Caco-2 (cell line): ENCODE results near the gene CKAP4. TPM values are rescaled to one million over a fixed set of nuclear protein-coding genes. Genes with fewer than 3 reads are reported as not detected.

ENCODE experiments used
- BruUV-seq: library from RNA; stranded (reverse); fragments of 400-500 nt; replicated peaks from 2 replicates; lab custom pipeline; 2021; lab: Mats Ljungman, UMichigan
- CTCF ChIA-PET: fragments of 300-600 bp; sonication (Branson Sonifier 250); formaldehyde crosslinking; loops from one replicate; lab custom pipeline; 2022; ENCODE audit warnings: antibody characterized with exemption; lab: Charles Lee
- POLR2A ChIA-PET: fragments of 300-600 bp; sonication (Branson Sonifier 250); formaldehyde crosslinking; loops from one replicate; lab custom pipeline; 2022; ENCODE audit warnings: antibody characterized with exemption; lab: Charles Lee
- DNase-seq, 2 experiments: peaks; one replicate each; pipeline versions ENCODE4 v3.0.0 to v3.0.0-alpha.2; 2020 to 2022
- H3K27me3 ChIP-seq: replicated peaks from 2 replicates; pipeline ENCODE4 v1.6.0; 2011; ENCODE audit warnings: low read length; ENCODE audit not compliant: control insufficient read depth, insufficient read depth
- H3K36me3 ChIP-seq: 2 replicates; pipeline ENCODE4 v1.5.1; 2011; ENCODE audit warnings: low read length; ENCODE audit not compliant: control insufficient read depth, insufficient read depth
- H3K4me1 ChIP-seq: fragments of 250-450 bp; sonication (Bioruptor Pico); 2 replicates; pipeline ENCODE4 v1.5.1; 2020; ENCODE audit warnings: mild to moderate bottlenecking
- H3K4me3 ChIP-seq: 2 replicates; pipeline ENCODE4 v1.5.1; 2011; ENCODE audit warnings: low read depth, mild to moderate bottlenecking, control low read depth, low read length
- H3K9me3 ChIP-seq: fragments of 250-450 bp; sonication (Bioruptor Pico); 2 replicates; pipeline ENCODE4 v1.5.1; 2020; ENCODE audit warnings: mild to moderate bottlenecking, moderate library complexity
- H3K27ac Mint-ChIP-seq: one replicate; pipeline ENCODE4 v1.8.0; 2022; ENCODE audit warnings: mixed read lengths; ENCODE audit not compliant: unreplicated experiment
- H3K27me3 Mint-ChIP-seq: one replicate; pipeline ENCODE4 v1.8.0; 2022; ENCODE audit warnings: mixed read lengths; ENCODE audit not compliant: insufficient read depth, unreplicated experiment
- H3K36me3 Mint-ChIP-seq: one replicate; pipeline ENCODE4 v1.8.0; 2022; ENCODE audit warnings: mild to moderate bottlenecking, mixed read lengths; ENCODE audit not compliant: insufficient read depth, unreplicated experiment
- H3K4me1 Mint-ChIP-seq: one replicate; pipeline ENCODE4 v1.8.0; 2022; ENCODE audit warnings: low read depth, mixed read lengths; ENCODE audit not compliant: unreplicated experiment
- H3K4me3 Mint-ChIP-seq: one replicate; pipeline ENCODE4 v1.8.0; 2022; ENCODE audit warnings: mild to moderate bottlenecking, moderate library complexity, mixed read lengths; ENCODE audit not compliant: unreplicated experiment
- H3K9me3 Mint-ChIP-seq: one replicate; pipeline ENCODE4 v1.8.0; 2022; ENCODE audit warnings: mixed read lengths; ENCODE audit not compliant: unreplicated experiment
- CTCF ChIP-seq, 2 experiments: fragments of 200-600 bp in 1 of 2; IDR thresholded peaks; 1 replicate in 1 of 2; 2 replicates in 1 of 2; pipeline versions ENCODE4 v1.5.1 to v1.8.0; 2011 to 2022; ENCODE audit warnings: antibody characterized with exemption in 1 of 2, control low read depth in 1 of 2, inconsistent platforms in 1 of 2, low read depth in 1 of 2, low read length in 1 of 2, mild to moderate bottlenecking in 1 of 2, moderate library complexity in 1 of 2; ENCODE audit not compliant: insufficient read depth in 1 of 2, severe bottlenecking in 1 of 2, unreplicated experiment in 1 of 2
- intact Hi-C: fragments of 100-400 bp; cut with micrococcal nuclease; formaldehyde crosslinking; loops from one replicate; pipeline ENCODE4 v1.10.0; 2022; ENCODE audit not compliant: unreplicated experiment
- total RNA-seq: library from RNA; stranded (reverse); gene quantifications from 2 replicates; pipeline ENCODE4 v1.2.3, GENCODE V29; 2022

Gene CKAP4
- total RNA-seq, 1 experiment from 2014 or later: 63.1 TPM

- intact Hi-C loops: loop anchor here (2.0 kb wide), 1 partner anchor 25 kb away; the partner anchor contains the start of gene CKAP4
- BruUV-seq: no TSS peak
- peak overlapping the region; percentile 80 for H3K27ac Mint-ChIP-seq
- H3K9me3 Mint-ChIP-seq: peaks cover 21% of the 10 kb centered on the region
- H3K27me3 Mint-ChIP-seq: no peaks in the 10 kb centered on the region
- H3K36me3 ChIP-seq: no peaks in the 10 kb centered on the region
- no peak for DNase-seq
- H3K4me3 ChIP-seq: no peak overlapping the region
- H3K4me1 ChIP-seq: peaks cover 34% of the 10 kb centered on the region
- H3K9me3 ChIP-seq: no peaks in the 10 kb centered on the region
- no peaks in the 10 kb centered on the region for H3K36me3 Mint-ChIP-seq
- POLR2A ChIA-PET: no interaction called here
- H3K4me1 Mint-ChIP-seq: peaks cover 36% of the 10 kb centered on the region
- CTCF ChIA-PET: no interaction called here
- no peak for TF ChIP-seq CTCF (IDR thresholded peaks at IDR 0.05; ENCODE audit: insufficient read depth in 1 of 2, low read depth in 1 of 2, low read length in 1 of 2, severe bottlenecking in 1 of 2, unreplicated experiment in 1 of 2)
- H3K27me3 ChIP-seq: no peaks in the 10 kb centered on the region
- H3K4me3 Mint-ChIP-seq: no peak overlapping the region
These were observed 26.2 kb upstream of the CKAP4 start for GRCh38 chr12:106274012-106274411.

GRCh38 chr12:106273491-106273890 lies 25.7 kb upstream of the CKAP4 start:
- ChIA-PET POLR2A (no interaction called here), CTCF (no interaction called here)
- H3K4me1 Mint-ChIP-seq: peaks cover 36% of the 10 kb centered on the region
- H3K4me3 Mint-ChIP-seq: no peak overlapping the region
- Histone ChIP-seq H3K27me3 (no peaks in the 10 kb centered on the region), H3K4me3 (no peak overlapping the region), H3K4me1 (peaks cover 34% of the 10 kb centered on the region), H3K36me3 (no peaks in the 10 kb centered on the region), H3K9me3 (no peaks in the 10 kb centered on the region)
- no peaks in the 10 kb centered on the region for H3K27me3 Mint-ChIP-seq
- DNase-seq: no peak
- intact Hi-C loops: no loop called here
- no peak for TF ChIP-seq CTCF (IDR thresholded peaks at IDR 0.05; ENCODE audit: insufficient read depth in 1 of 2, low read depth in 1 of 2, low read length in 1 of 2, severe bottlenecking in 1 of 2, unreplicated experiment in 1 of 2)
- H3K27ac Mint-ChIP-seq: no peak overlapping the region
- H3K36me3 Mint-ChIP-seq: no peaks in the 10 kb centered on the region
- no TSS peak for BruUV-seq
- H3K9me3 Mint-ChIP-seq: peaks cover 21% of the 10 kb centered on the region

GRCh38 chr12:106271575-106272505 lies 24.0 kb upstream of the CKAP4 start:
- Mint-ChIP-seq H3K9me3 (peaks cover 9% of the 10 kb centered on the region), H3K4me3 (no peak overlapping the region), H3K4me1 (peaks cover 21% of the 10 kb centered on the region), H3K27ac (no peak overlapping the region), H3K36me3 (no peaks in the 10 kb centered on the region), H3K27me3 (no peaks in the 10 kb centered on the region)
- DNase-seq: no peak
- Histone ChIP-seq H3K36me3 (no peaks in the 10 kb centered on the region), H3K27me3 (no peaks in the 10 kb centered on the region), H3K4me1 (peaks cover 27% of the 10 kb centered on the region), H3K4me3 (no peak overlapping the region), H3K9me3 (no peaks in the 10 kb centered on the region)
- ChIA-PET POLR2A (no interaction called here), CTCF (no interaction called here)
- BruUV-seq: no TSS peak
- intact Hi-C loops: no loop called here
- TF ChIP-seq CTCF (IDR thresholded peaks at IDR 0.05; ENCODE audit: insufficient read depth in 1 of 2, low read depth in 1 of 2, low read length in 1 of 2, severe bottlenecking in 1 of 2, unreplicated experiment in 1 of 2): no peak
